HEK293T (cell line): ENCODE measurements around the gene P3H2.

Source experiments
- ARNT ChIP-seq: fragments of 450-650 bp; IDR thresholded peaks from 2 replicates; pipeline ENCODE4 v1.6.1; 2017; ENCODE audit warnings: mild to moderate bottlenecking
- BHLHE40 ChIP-seq: fragments of 450-650 bp; IDR thresholded peaks from 2 replicates; pipeline ENCODE4 v1.6.1; 2016; ENCODE audit warnings: mild to moderate bottlenecking, moderate library complexity, borderline replicate concordance
- ELF4 ChIP-seq: fragments of 450-650 bp; IDR thresholded peaks from 2 replicates; pipeline ENCODE4 v1.6.1; 2017; ENCODE audit warnings: antibody characterized with exemption
- FOXA1 ChIP-seq: fragments of 450-650 bp; IDR thresholded peaks from 2 replicates; pipeline ENCODE4 v1.6.1; 2016; ENCODE audit warnings: mild to moderate bottlenecking
- FOXM1 ChIP-seq: fragments of 450-650 bp; IDR thresholded peaks from 2 replicates; pipeline ENCODE4 v1.6.1; 2017; ENCODE audit warnings: mild to moderate bottlenecking, borderline replicate concordance
- L3MBTL2 ChIP-seq: fragments of 450-650 bp; conservative IDR thresholded peaks from 2 replicates; pipeline ENCODE4 v1.6.1; 2016; ENCODE audit warnings: mild to moderate bottlenecking
- LEF1 ChIP-seq: fragments of 450-650 bp; IDR thresholded peaks from 2 replicates; pipeline ENCODE4 v1.6.1; 2017; ENCODE audit warnings: mild to moderate bottlenecking, borderline replicate concordance
- NFRKB ChIP-seq: fragments of 450-650 bp; IDR thresholded peaks from 2 replicates; pipeline ENCODE4 v1.6.1; 2016; ENCODE audit warnings: mild to moderate bottlenecking, moderate library complexity
- SP1 ChIP-seq: fragments of 450-650 bp; IDR thresholded peaks from 2 replicates; pipeline ENCODE4 v1.6.1; 2017
- SUZ12 ChIP-seq: fragments of 450-650 bp; IDR thresholded peaks from 2 replicates; pipeline ENCODE4 v1.6.1; 2016; ENCODE audit warnings: mild to moderate bottlenecking
- TARDBP ChIP-seq: fragments of 450-650 bp; IDR thresholded peaks from 2 replicates; pipeline ENCODE4 v1.6.1; 2016

DNA sequence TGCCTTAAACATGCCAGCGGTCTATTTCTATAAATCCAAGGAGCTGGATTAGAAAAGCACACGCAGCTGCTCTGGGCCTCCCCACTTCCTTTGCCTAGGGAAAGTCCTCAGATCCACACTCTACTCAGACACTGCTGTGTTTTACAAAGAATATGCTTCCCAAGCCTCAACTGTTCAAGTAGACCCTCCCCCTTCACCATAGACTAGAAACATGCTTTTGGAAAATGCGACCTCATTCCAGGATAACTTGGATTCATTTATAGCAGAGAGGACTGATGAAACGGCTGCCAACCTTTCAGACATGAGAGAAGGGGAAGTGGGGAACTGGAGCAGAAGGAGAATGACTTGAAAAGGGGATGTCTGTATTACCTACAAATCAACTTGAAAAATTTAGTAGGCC, 64.0 kb downstream of the P3H2 start:
- TF ChIP-seq ARNT = no peak
- TF ChIP-seq L3MBTL2 = no peak
- no peak for TF ChIP-seq BHLHE40
- TF ChIP-seq TARDBP = no peak
- no peak for TF ChIP-seq SP1
- no peak for TF ChIP-seq ELF4
- no peak for TF ChIP-seq FOXA1
- TF ChIP-seq FOXM1 = no peak
- TF ChIP-seq LEF1 = no peak
- TF ChIP-seq SUZ12 = no peak
- no peak for TF ChIP-seq NFRKB
